ENCODE results near the gene FTSJ1. TPM values are rescaled to one million over a fixed set of nuclear protein-coding genes. Genes with fewer than 3 reads are reported as not detected.
A peak's percentile ranks its signal among the peaks of the same experiment; 100 is the strongest.

The FTSJ1 gene
- total and polyA plus RNA-seq, 2 of the 4 experiments (the other 2 are of a cell fraction), result 50.8 to 59.9 TPM

DNA sequence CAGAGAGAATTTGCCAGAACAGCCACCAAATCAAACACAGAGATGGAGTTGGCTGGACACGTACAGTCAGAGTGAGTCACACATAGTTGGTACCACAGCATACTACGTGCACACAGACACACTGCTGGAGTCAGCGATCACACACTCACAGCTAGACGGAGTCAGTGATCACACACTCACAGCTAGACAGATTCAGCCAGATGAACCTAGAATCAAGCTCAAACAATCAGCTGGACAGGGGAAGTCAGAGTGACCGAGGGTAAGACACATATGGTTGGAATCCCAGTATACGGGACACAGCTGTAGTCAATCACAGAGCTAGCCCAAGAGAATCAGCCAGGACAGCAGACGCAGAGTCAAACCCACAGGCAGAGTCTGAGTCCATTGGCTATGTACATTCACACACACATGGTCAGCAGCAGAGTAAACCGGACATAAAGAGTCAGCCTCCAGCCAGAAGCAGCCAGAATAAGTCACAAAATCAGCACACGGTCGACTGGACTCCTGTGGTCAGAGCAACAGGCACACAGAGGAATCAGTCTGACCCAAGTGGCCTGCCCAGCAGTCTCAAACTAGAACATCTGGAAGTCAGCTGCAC is 10.6 kb upstream of the FTSJ1 start:
- Histone ChIP-seq H3K4me2 (ENCODE audit: low read depth, low read length) (peak overlapping the region; percentile 7), H2BK5ac (ENCODE audit: low read depth, low read length, poor library complexity, severe bottlenecking) (peak overlapping the region; percentile 70), H3K9ac (ENCODE audit: low read depth, low read length) (peak overlapping the region; percentile 2), H2AK5ac (ENCODE audit: low read depth, low read length) (no peak overlapping the region; the same call in 1 of the 2 replicates), H2AK9ac (replicated peaks; ENCODE audit: low read depth, low read length, poor library complexity) (peak overlapping the region; percentile 74), H3K4me3 (ENCODE audit: insufficient read depth, low read depth, low read length) (no peak overlapping the region), H4K8ac (ENCODE audit: low read depth in 2 of 2, low read length in 2 of 2) (peak overlapping the region in 1 of 2 experiments; percentile 48; a peak in 2 of 4 replicates), H2BK15ac (ENCODE audit: low read depth, low read length) (0 out of 3 replicates have a peak overlapping the region, but pooled peaks have one; percentile 16), H3K4ac (ENCODE audit: low read depth, low read length) (peak overlapping the region; percentile 45), H3K14ac (replicated peaks; ENCODE audit: low read depth, low read length) (no peak overlapping the region), H4K20me1 (ENCODE audit: insufficient read depth, low read length) (no peaks in the 10 kb centered on the region), H3K56ac (ENCODE audit: extremely low read depth, insufficient read depth, low read length) (no peak overlapping the region; the same call in 1 of the 2 replicates), H3K4me1 (ENCODE audit: control insufficient read depth, insufficient read depth, low read length) (peaks cover 12% of the 10 kb centered on the region; the same call in 1 of the 2 replicates), H2BK20ac (ENCODE audit: low read depth, low read length) (peak overlapping the region; percentile 5; the same call in 1 of the 2 replicates), H3K9me3 (ENCODE audit: control insufficient read depth, insufficient read depth, low read length) (no peaks in the 10 kb centered on the region; the same call in 1 of the 2 replicates), H3K79me1 (ENCODE audit: low read depth in 1 of 2, low read length in 2 of 2) (no peaks in the 10 kb centered on the region), H4K91ac (ENCODE audit: insufficient read depth, low read depth, low read length) (peak overlapping the region; percentile 57), H3K27me3 (ENCODE audit: control insufficient read depth, insufficient read depth, low read length) (peaks cover 4% of the 10 kb centered on the region; the same call in 1 of the 2 replicates), H3K36me3 (ENCODE audit: control insufficient read depth, insufficient read depth, low read length) (no peaks in the 10 kb centered on the region), H3K18ac (ENCODE audit: low read depth, low read length) (peak overlapping the region; percentile 3), H2BK120ac (ENCODE audit: low read depth, low read length) (peak overlapping the region; percentile 11; the same call in 1 of the 2 replicates), H2AFZ (replicated peaks; ENCODE audit: low read length, poor library complexity) (peak overlapping the region; percentile 81), H3K27ac (ENCODE audit: insufficient read depth, low read length) (peak overlapping the region; percentile 53), H3K23ac (ENCODE audit: low read depth, low read length) (no peak overlapping the region), H4K5ac (ENCODE audit: low read depth, low read length) (no peak overlapping the region), H3K9me1 (ENCODE audit: insufficient read depth, low read length) (peaks cover 5% of the 10 kb centered on the region; the same call in 1 of the 2 replicates)
- intact Hi-C loops (cut with micrococcal nuclease), result no loop called here
- dilution Hi-C loops (cut with HindIII; ENCODE audit: low sequenced_read_pairs, unreplicated experiment), result no loop called here
- DNase-seq, result peak; percentile 96
- BruUV-seq (replicated peaks), result no TSS peak
- CTCF ChIA-PET, result no interaction called here
- peak; percentile 77 for ATAC-seq (ENCODE audit: low read depth)
- TF ChIP-seq RAD21 (IDR thresholded peaks at IDR 0.05; ENCODE audit: low read length) (no peak), BHLHE40 (IDR thresholded peaks at IDR 0.05; ENCODE audit: low read depth, low read length) (0 out of 2 replicates have a peak, but pooled peaks have one; percentile 14), NFE2L2 (IDR thresholded peaks at IDR 0.05; ENCODE audit: low read depth, low read length) (peak; percentile 7; the same call in 1 of the 2 replicates), MAZ (IDR thresholded peaks at IDR 0.05; ENCODE audit: borderline replicate concordance, low read depth, low read length) (peak; percentile 17; the same call in 1 of the 2 replicates), FOS (IDR thresholded peaks at IDR 0.05; ENCODE audit: low read depth, low read length) (peak; percentile 74), POLR2A (IDR thresholded peaks at IDR 0.05; ENCODE audit: low read depth, low read length) (peak; percentile 57)
- TF ChIP-seq, protein P1, sequence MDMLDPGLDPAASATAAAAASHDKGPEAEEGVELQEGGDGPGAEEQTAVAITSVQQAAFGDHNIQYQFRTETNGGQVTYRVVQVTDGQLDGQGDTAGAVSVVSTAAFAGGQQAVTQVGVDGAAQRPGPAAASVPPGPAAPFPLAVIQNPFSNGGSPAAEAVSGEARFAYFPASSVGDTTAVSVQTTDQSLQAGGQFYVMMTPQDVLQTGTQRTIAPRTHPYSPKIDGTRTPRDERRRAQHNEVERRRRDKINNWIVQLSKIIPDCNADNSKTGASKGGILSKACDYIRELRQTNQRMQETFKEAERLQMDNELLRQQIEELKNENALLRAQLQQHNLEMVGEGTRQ (IDR thresholded peaks at IDR 0.05; ENCODE audit: low read depth, low read length), result no peak
- TF ChIP-seq, protein P2, sequence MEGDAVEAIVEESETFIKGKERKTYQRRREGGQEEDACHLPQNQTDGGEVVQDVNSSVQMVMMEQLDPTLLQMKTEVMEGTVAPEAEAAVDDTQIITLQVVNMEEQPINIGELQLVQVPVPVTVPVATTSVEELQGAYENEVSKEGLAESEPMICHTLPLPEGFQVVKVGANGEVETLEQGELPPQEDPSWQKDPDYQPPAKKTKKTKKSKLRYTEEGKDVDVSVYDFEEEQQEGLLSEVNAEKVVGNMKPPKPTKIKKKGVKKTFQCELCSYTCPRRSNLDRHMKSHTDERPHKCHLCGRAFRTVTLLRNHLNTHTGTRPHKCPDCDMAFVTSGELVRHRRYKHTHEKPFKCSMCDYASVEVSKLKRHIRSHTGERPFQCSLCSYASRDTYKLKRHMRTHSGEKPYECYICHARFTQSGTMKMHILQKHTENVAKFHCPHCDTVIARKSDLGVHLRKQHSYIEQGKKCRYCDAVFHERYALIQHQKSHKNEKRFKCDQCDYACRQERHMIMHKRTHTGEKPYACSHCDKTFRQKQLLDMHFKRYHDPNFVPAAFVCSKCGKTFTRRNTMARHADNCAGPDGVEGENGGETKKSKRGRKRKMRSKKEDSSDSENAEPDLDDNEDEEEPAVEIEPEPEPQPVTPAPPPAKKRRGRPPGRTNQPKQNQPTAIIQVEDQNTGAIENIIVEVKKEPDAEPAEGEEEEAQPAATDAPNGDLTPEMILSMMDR (conservative IDR thresholded peaks at IDR 0.05; ENCODE audit: low read depth, low read length), result no peak
- in situ Hi-C loops (cut with MboI; ENCODE audit: low sequenced_read_pairs), result no loop called here
- 39% methylated on average over 7 of the region's 10 CpGs; no CpG with 5 or more reads in 1 of the 2 experiments for WGBS, 2 experiments (ENCODE audit: extremely low coverage in 2 of 2, insufficient read length in 1 of 2)
- POLR2A ChIA-PET (ENCODE audit: unreplicated experiment), result no interaction called here
